ENCODE measurements around the gene SYTL5. TPM values are rescaled to one million over a fixed set of nuclear protein-coding genes. Genes with fewer than 3 reads are reported as not detected.

The SYTL5 gene
- total RNA-seq, 1 donor from 2014 or later = 2.7 TPM

- peaks cover 5% of the 10 kb centered on the region for H3K4me1 Mint-ChIP-seq (ENCODE audit: unreplicated experiment)
- DNase-seq (ENCODE audit: extremely low spot score, unreplicated experiment) = no peak
- H3K27me3 Mint-ChIP-seq (ENCODE audit: unreplicated experiment) = no peaks in the 10 kb centered on the region
- peaks cover 26% of the 10 kb centered on the region for H3K9me3 Mint-ChIP-seq (ENCODE audit: unreplicated experiment)
- H3K36me3 Mint-ChIP-seq (ENCODE audit: unreplicated experiment) = no peaks in the 10 kb centered on the region
- no peak overlapping the region for H3K4me3 Mint-ChIP-seq (ENCODE audit: unreplicated experiment)
- no peak overlapping the region for H3K27ac Mint-ChIP-seq (ENCODE audit: unreplicated experiment)
- no peak for TF ChIP-seq CTCF (IDR thresholded peaks at IDR 0.05)
Measured at GRCh38 chrX:38099688-38100087, 93.3 kb downstream of the SYTL5 start.

GRCh38 chrX:38102240-38102639 is 95.9 kb downstream of the SYTL5 start:
- H3K4me1 Mint-ChIP-seq (ENCODE audit: unreplicated experiment) = no peaks in the 10 kb centered on the region
- TF ChIP-seq CTCF (IDR thresholded peaks at IDR 0.05) = no peak
- DNase-seq (ENCODE audit: extremely low spot score, unreplicated experiment) = no peak
- no peak overlapping the region for H3K27ac Mint-ChIP-seq (ENCODE audit: unreplicated experiment)
- peaks cover 21% of the 10 kb centered on the region for H3K9me3 Mint-ChIP-seq (ENCODE audit: unreplicated experiment)
- H3K4me3 Mint-ChIP-seq (ENCODE audit: unreplicated experiment) = no peak overlapping the region
- no peaks in the 10 kb centered on the region for H3K27me3 Mint-ChIP-seq (ENCODE audit: unreplicated experiment)
- no peaks in the 10 kb centered on the region for H3K36me3 Mint-ChIP-seq (ENCODE audit: unreplicated experiment)

- Mint-ChIP-seq H3K4me1 (ENCODE audit: unreplicated experiment) (no peaks in the 10 kb centered on the region), H3K27me3 (ENCODE audit: unreplicated experiment) (no peaks in the 10 kb centered on the region), H3K36me3 (ENCODE audit: unreplicated experiment) (no peaks in the 10 kb centered on the region), H3K27ac (ENCODE audit: unreplicated experiment) (no peak overlapping the region), H3K9me3 (ENCODE audit: unreplicated experiment) (peaks cover 23% of the 10 kb centered on the region), H3K4me3 (ENCODE audit: unreplicated experiment) (no peak overlapping the region)
- no peak for TF ChIP-seq CTCF (IDR thresholded peaks at IDR 0.05)
- no peak for DNase-seq (ENCODE audit: extremely low spot score, unreplicated experiment)
Measured at GRCh38 chrX:38102875-38103274, 96.5 kb downstream of the SYTL5 start.

- H3K4me1 Mint-ChIP-seq (ENCODE audit: unreplicated experiment) = no peaks in the 10 kb centered on the region
- no peak for DNase-seq (ENCODE audit: extremely low spot score, unreplicated experiment)
Measured at GRCh38 chrX:38103857-38104812, 97.8 kb downstream of the SYTL5 start.

More at GRCh38 chrX:38103857-38104812, 97.8 kb downstream of the SYTL5 start:
- no peak for TF ChIP-seq CTCF (IDR thresholded peaks at IDR 0.05)
- Mint-ChIP-seq H3K27ac (ENCODE audit: unreplicated experiment) (no peak overlapping the region), H3K27me3 (ENCODE audit: unreplicated experiment) (no peaks in the 10 kb centered on the region), H3K4me3 (ENCODE audit: unreplicated experiment) (no peak overlapping the region), H3K36me3 (ENCODE audit: unreplicated experiment) (no peaks in the 10 kb centered on the region), H3K9me3 (ENCODE audit: unreplicated experiment) (peaks cover 16% of the 10 kb centered on the region)

Measured in osteocyte (in vitro differentiated cells).